HG02938 (cell line): ENCODE measurements around the gene AP3S2.

Experiments used
- ATAC-seq: cut with Tn5 transposase; IDR thresholded peaks from one replicate; pipeline ENCODE4 v1.9.1; 2021; ENCODE audit warnings: mild to moderate bottlenecking, moderate library complexity; ENCODE audit not compliant: unreplicated experiment

Gene AP3S2

GRCh38 chr15:89820666-89821611 is 72.9 kb downstream of the AP3S2 start:
- ATAC-seq: no peak

GRCh38 chr15:89818287-89818686 is 75.5 kb downstream of the AP3S2 start:
- no peak for ATAC-seq

GRCh38 chr15:89817701-89818280 is 76.0 kb downstream of the AP3S2 start:
- no peak for ATAC-seq

GRCh38 chr15:89815769-89816168 is 78.0 kb downstream of the AP3S2 start:
- ATAC-seq: no peak

GRCh38 chr15:89814112-89814742 is 79.6 kb downstream of the AP3S2 start:
- no peak for ATAC-seq

- ATAC-seq: no peak
These were observed 80.2 kb downstream of the AP3S2 start for GRCh38 chr15:89813381-89814111.

GRCh38 chr15:89812847-89813320 is 80.9 kb downstream of the AP3S2 start:
- no peak for ATAC-seq

- no peak for ATAC-seq
These were observed 81.6 kb downstream of the AP3S2 start for GRCh38 chr15:89812011-89812846.

GRCh38 chr15:89810837-89811236 is 83.0 kb downstream of the AP3S2 start:
- no peak for ATAC-seq

- ATAC-seq: no peak
These were observed 84.0 kb downstream of the AP3S2 start for GRCh38 chr15:89809787-89810148.

GRCh38 chr15:89809093-89809786 is 84.6 kb downstream of the AP3S2 start:
- no peak for ATAC-seq

- ATAC-seq: no peak
These were observed 85.5 kb downstream of the AP3S2 start for GRCh38 chr15:89808160-89808870.

GRCh38 chr15:89807689-89808088 is 86.1 kb downstream of the AP3S2 start:
- no peak for ATAC-seq

- no peak for ATAC-seq
These were observed 86.9 kb downstream of the AP3S2 start for GRCh38 chr15:89806559-89807550.

- no peak for ATAC-seq
These were observed 87.6 kb downstream of the AP3S2 start for GRCh38 chr15:89806210-89806558.

GRCh38 chr15:89805241-89806209 is 88.3 kb downstream of the AP3S2 start:
- ATAC-seq: no peak
